Liver (tissue), 3 donors: ENCODE results near the gene EVC2.

Source experiments
- EGR1 ChIP-seq, 2 donors: IDR thresholded peaks; 2 replicates each; pipeline ENCODE4 v1.6.1; 2016 to 2018; ENCODE audit warnings: antibody characterized with exemption in 2 of 2, low read depth in 2 of 2
- FOXA1 ChIP-seq: IDR thresholded peaks from 2 replicates; pipeline ENCODE4 v1.6.1; 2016; ENCODE audit warnings: antibody characterized with exemption
- JUND ChIP-seq, 2 donors: IDR thresholded peaks; 2 replicates each; pipeline ENCODE4 v1.6.1; 2016; ENCODE audit warnings: antibody characterized with exemption in 2 of 2
- RAD21 ChIP-seq, 2 donors: IDR thresholded peaks; 2 replicates each; pipeline ENCODE4 v1.6.1; 2016; ENCODE audit warnings: antibody characterized with exemption in 2 of 2, mild to moderate bottlenecking in 2 of 2
- RXRA ChIP-seq, 2 donors: IDR thresholded peaks; 2 replicates each; pipeline ENCODE4 v1.6.1; 2017 to 2018; ENCODE audit warnings: antibody characterized with exemption in 2 of 2, mild to moderate bottlenecking in 1 of 2
- TAF1 ChIP-seq: conservative IDR thresholded peaks from 2 replicates; pipeline ENCODE4 v1.6.1; 2016; ENCODE audit warnings: antibody characterized with exemption, mild to moderate bottlenecking
- YY1 ChIP-seq: IDR thresholded peaks from 2 replicates; pipeline ENCODE4 v1.6.1; 2016; ENCODE audit warnings: antibody characterized with exemption, mild to moderate bottlenecking
- TF ChIP-seq, protein P1 (sequence below): IDR thresholded peaks from 2 replicates; pipeline ENCODE4 v1.6.1; 2016; ENCODE audit warnings: antibody characterized with exemption
- TF ChIP-seq, protein P2 (sequence below): fragments of 150-350 bp; IDR thresholded peaks from 2 replicates; pipeline ENCODE4 v1.5.1; 2017; ENCODE audit warnings: improper control_type of control experiment, low read depth, low read length; ENCODE audit not compliant: missing input control
- TF ChIP-seq, protein P3 (sequence below): IDR thresholded peaks from 2 replicates; pipeline ENCODE4 v1.6.1; 2016; ENCODE audit warnings: antibody characterized with exemption, mild to moderate bottlenecking
- TF ChIP-seq, protein P4 (sequence below): IDR thresholded peaks from 2 replicates; pipeline ENCODE4 v1.6.1; 2016; ENCODE audit warnings: antibody characterized with exemption
- donor health status: healthy.
- donor health status: healthy.

DNA sequence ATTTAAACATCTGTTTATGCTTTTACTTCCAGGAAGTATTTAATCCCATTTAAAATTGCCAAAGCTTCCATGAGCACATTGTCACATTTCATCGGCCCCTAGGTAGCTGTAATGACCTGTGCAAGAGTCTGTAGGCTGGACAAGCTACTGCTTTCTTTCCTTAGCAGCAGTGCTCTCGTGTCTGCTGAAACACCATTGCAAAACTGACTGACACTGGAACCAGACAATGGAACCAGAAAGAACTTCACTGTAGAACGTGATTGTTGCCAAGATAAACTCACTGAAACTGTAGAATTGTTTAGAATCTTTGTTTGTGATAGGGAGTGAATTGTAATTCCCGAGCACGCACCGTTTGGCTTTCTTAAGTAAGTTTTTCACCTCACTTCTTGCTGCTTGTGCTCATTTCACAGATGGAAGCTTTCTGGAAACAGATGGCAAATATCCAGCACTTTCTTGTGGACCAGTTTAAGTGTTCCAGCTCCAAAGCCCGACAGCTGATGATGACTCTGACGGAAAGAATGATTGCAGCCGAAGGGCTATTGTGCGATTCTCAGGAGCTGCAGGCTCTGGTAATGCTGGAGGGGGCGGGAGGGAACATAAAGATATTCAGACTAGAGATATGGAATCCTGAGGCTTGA is 39.5 kb upstream of the EVC2 start:
- TF ChIP-seq, protein P1, sequence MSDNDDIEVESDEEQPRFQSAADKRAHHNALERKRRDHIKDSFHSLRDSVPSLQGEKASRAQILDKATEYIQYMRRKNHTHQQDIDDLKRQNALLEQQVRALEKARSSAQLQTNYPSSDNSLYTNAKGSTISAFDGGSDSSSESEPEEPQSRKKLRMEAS, result no peak
- TF ChIP-seq, protein P2, sequence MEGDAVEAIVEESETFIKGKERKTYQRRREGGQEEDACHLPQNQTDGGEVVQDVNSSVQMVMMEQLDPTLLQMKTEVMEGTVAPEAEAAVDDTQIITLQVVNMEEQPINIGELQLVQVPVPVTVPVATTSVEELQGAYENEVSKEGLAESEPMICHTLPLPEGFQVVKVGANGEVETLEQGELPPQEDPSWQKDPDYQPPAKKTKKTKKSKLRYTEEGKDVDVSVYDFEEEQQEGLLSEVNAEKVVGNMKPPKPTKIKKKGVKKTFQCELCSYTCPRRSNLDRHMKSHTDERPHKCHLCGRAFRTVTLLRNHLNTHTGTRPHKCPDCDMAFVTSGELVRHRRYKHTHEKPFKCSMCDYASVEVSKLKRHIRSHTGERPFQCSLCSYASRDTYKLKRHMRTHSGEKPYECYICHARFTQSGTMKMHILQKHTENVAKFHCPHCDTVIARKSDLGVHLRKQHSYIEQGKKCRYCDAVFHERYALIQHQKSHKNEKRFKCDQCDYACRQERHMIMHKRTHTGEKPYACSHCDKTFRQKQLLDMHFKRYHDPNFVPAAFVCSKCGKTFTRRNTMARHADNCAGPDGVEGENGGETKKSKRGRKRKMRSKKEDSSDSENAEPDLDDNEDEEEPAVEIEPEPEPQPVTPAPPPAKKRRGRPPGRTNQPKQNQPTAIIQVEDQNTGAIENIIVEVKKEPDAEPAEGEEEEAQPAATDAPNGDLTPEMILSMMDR, result no peak
- TF ChIP-seq TAF1 (no peak), RAD21 (IDR thresholded peaks at IDR 0.05) (no peak), RXRA (IDR thresholded peaks at IDR 0.05) (no peak), YY1 (no peak), JUND (IDR thresholded peaks at IDR 0.05) (no peak), EGR1 (IDR thresholded peaks at IDR 0.05; ENCODE audit: low read depth in 2 of 2) (no peak), FOXA1 (no peak)
- TF ChIP-seq, protein P3, sequence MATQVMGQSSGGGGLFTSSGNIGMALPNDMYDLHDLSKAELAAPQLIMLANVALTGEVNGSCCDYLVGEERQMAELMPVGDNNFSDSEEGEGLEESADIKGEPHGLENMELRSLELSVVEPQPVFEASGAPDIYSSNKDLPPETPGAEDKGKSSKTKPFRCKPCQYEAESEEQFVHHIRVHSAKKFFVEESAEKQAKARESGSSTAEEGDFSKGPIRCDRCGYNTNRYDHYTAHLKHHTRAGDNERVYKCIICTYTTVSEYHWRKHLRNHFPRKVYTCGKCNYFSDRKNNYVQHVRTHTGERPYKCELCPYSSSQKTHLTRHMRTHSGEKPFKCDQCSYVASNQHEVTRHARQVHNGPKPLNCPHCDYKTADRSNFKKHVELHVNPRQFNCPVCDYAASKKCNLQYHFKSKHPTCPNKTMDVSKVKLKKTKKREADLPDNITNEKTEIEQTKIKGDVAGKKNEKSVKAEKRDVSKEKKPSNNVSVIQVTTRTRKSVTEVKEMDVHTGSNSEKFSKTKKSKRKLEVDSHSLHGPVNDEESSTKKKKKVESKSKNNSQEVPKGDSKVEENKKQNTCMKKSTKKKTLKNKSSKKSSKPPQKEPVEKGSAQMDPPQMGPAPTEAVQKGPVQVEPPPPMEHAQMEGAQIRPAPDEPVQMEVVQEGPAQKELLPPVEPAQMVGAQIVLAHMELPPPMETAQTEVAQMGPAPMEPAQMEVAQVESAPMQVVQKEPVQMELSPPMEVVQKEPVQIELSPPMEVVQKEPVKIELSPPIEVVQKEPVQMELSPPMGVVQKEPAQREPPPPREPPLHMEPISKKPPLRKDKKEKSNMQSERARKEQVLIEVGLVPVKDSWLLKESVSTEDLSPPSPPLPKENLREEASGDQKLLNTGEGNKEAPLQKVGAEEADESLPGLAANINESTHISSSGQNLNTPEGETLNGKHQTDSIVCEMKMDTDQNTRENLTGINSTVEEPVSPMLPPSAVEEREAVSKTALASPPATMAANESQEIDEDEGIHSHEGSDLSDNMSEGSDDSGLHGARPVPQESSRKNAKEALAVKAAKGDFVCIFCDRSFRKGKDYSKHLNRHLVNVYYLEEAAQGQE, result no peak
- TF ChIP-seq, protein P4, sequence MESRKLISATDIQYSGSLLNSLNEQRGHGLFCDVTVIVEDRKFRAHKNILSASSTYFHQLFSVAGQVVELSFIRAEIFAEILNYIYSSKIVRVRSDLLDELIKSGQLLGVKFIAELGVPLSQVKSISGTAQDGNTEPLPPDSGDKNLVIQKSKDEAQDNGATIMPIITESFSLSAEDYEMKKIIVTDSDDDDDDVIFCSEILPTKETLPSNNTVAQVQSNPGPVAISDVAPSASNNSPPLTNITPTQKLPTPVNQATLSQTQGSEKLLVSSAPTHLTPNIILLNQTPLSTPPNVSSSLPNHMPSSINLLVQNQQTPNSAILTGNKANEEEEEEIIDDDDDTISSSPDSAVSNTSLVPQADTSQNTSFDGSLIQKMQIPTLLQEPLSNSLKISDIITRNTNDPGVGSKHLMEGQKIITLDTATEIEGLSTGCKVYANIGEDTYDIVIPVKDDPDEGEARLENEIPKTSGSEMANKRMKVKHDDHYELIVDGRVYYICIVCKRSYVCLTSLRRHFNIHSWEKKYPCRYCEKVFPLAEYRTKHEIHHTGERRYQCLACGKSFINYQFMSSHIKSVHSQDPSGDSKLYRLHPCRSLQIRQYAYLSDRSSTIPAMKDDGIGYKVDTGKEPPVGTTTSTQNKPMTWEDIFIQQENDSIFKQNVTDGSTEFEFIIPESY, result no peak
